Measurements from ENCODE around the gene C1orf105.

DNA sequence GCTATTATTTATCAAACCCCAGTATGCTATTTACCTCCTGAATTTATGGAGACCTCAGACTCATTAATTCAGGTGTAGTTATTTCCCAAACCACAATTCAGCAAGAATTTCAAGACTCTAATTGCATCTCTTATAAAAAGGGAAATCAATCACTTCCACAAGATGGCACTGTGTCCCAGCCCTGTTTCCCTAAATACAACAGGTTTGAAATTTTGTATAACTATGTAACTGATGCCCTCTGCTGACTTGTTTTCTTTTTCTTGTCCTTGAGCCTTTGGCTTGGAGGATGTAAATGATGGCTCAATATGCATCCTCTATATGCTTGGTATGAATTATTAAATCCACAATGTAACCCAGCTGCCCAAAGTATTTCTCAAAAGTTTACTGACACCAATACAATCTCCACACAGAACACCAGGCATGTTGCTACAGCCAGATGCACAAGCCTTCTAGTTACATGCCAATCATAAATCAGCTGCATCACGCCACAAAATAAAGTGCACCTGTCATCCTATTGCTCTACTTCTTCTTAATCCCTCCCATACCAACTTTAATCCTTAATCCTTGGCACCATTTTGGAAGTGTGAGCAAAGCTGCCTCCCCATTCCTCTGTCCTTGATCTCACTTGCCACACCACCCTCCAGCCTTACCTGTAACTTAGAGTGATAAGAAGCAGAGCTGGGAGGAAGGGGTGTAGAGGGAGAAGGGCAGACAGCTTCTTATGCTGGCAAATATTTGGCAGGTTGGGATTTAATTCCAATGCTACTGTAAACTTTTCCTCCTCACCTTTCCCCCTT lies 9.0 kb downstream of the C1orf105 start:
- TF ChIP-seq, protein P1, sequence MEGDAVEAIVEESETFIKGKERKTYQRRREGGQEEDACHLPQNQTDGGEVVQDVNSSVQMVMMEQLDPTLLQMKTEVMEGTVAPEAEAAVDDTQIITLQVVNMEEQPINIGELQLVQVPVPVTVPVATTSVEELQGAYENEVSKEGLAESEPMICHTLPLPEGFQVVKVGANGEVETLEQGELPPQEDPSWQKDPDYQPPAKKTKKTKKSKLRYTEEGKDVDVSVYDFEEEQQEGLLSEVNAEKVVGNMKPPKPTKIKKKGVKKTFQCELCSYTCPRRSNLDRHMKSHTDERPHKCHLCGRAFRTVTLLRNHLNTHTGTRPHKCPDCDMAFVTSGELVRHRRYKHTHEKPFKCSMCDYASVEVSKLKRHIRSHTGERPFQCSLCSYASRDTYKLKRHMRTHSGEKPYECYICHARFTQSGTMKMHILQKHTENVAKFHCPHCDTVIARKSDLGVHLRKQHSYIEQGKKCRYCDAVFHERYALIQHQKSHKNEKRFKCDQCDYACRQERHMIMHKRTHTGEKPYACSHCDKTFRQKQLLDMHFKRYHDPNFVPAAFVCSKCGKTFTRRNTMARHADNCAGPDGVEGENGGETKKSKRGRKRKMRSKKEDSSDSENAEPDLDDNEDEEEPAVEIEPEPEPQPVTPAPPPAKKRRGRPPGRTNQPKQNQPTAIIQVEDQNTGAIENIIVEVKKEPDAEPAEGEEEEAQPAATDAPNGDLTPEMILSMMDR (IDR thresholded peaks at IDR 0.05): peak; percentile 47 to 81 (median 64)
- TF ChIP-seq POLR2A (IDR thresholded peaks at IDR 0.05): no peak

Measured in esophagus squamous epithelium (tissue), 4 donors.